ENCODE results near the gene TRIM65. TPM values are rescaled to one million over a fixed set of nuclear protein-coding genes. Genes with fewer than 3 reads are reported as not detected.

TRIM65 gene
- total and polyA plus RNA-seq, 2 of the 13 experiments (the other 11 are each of a cell fraction or from before 2014, with no cell fraction given): 10.3 to 22.4 TPM

DNA sequence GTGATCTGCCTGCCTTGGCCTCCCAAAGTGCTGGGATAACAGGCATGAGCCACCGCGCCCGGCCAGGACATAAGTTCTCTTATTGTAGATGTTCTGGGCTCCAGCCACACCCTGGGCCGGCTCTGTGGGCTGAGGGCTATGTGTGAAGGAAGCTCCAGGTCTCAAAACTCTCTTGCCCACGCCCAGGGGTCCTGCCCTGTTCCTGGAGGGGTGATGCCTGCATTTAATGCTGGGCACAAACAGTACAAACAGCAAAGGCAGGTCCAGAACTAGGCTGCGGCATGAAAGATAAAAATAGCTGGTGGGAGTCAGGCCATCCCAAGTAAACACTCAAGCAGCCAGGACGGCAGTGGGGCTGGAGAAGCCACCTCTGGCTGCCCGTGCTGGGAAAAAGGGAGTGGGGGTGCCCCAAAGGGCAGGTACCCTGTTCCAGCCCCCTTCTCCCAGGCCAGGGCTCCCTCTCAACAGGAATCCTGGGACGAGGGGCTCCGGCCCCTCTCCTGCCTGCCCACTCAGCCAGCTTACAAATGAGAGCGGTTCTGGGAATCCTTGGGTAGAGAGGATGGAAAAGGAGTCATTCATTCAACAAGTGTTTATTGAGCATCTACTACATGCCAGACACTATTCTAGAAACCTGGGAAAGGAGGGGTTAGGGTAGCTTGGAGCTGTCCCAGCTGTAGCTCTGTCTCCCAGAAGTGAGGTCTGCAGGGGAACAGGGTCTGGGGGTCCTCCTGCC, 23.0 kb downstream of the TRIM65 start (continued):
- TF ChIP-seq SSRP1 (CRISPR knock-in tag; IDR thresholded peaks at IDR 0.05): 0 out of 2 replicates have a peak, but pooled peaks have one; percentile 30
- TF ChIP-seq XRCC5 (optimal IDR thresholded peaks at IDR 0.05; ENCODE audit: low read length): no peak
- peak; percentile 14 for TF ChIP-seq HNRNPLL (IDR thresholded peaks at IDR 0.05; ENCODE audit: low read depth, low read length, poor library complexity, severe bottlenecking)
- no peak for TF ChIP-seq DR1 (CRISPR knock-in tag; IDR thresholded peaks at IDR 0.05)
- 0 out of 2 replicates have a peak, but pooled peaks have one; percentile 30 for TF ChIP-seq ZMYM3 (CRISPR knock-in tag; IDR thresholded peaks at IDR 0.05)

DNA sequence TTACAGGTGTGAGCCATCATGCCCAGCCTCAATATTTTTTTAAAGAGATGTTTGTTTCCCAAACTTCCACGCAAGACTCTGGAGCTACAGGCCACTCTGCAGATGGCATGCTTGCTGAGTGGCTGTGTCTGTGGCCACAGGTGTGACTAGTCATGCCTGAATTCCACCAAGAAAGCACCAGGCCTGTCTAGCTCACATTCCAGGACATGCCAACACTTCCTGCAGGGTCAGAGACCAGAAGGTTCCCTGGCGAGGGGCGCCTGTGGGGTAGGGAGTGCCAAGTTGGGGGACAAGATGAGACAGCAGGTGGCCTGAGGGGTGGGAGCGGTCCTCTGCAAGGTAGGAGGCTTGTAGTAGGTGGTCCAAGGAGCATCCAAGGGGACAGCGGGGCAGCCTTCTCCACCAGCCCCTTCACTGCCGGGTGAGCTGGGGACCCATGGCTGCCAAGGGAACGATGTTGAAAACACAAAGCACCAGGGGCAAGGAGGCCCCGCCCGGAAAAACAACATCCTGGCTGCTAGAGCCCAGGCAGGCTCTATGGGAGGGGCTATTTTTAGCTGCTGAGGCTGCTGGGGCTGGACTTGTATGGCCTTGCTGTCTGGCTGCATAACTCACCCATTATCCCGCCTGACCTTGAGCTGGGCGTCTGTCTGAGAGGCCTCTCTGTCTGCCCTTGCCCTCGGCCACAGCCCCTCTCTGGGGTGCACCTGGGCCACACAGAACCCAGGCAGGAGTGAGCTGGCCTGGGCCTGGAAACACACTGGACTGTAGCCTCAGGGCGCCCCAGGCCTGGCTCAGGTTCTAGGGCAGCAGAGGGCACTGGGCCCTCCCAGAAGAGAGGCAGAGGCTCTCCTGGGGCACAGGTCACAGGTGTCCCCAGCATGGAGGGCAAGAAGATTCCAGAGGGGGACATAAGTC, 24.1 kb downstream of the TRIM65 start:
- ChIA-PET CTCF (ENCODE audit: low intra/inter-chr PET ratio, low total read pairs) (no interaction called here), POLR2A (interaction anchor here (0.7 to 13.8 kb wide), 21 partner anchors 8 to 379 kb away, joined by 3 to 454 read pairs (median 8); partner anchors contain the start of genes ACOX1, GALK1, MRPL38 and TEN1)
- H3K27me3 ChIP-seq (ENCODE audit: control insufficient read depth in 1 of 2, insufficient read depth in 2 of 2, low read length in 2 of 2): no peaks in the 10 kb centered on the region
- WGBS (ENCODE audit: low lambda C conversion rate): 9% methylated on average over 5 of the region's 13 CpGs
- no peak overlapping the region for H2AFZ ChIP-seq (ENCODE audit: low read length)
- peak overlapping the region; percentile 88 for H3K4me2 ChIP-seq (ENCODE audit: low read depth, low read length)
- BruUV-seq (replicated peaks): no TSS peak
- peak overlapping the region; percentile 97 for H3K27ac ChIP-seq (ENCODE audit: extremely low read length, insufficient read depth, low read length)
- intact Hi-C loops (cut with micrococcal nuclease; ENCODE audit: unreplicated experiment): no loop called here
- H3K9me3 ChIP-seq (ENCODE audit: low read length): no peaks in the 10 kb centered on the region
- peak; percentile 64 for ATAC-seq
- peak overlapping the region; percentile 13 to 62 (median 36); a peak in 5 of 6 replicates for H3K4me3 ChIP-seq (replicated peaks in 1 of 3; ENCODE audit: insufficient read depth in 1 of 3, low read depth in 2 of 3, low read length in 3 of 3)
- H3K36me3 ChIP-seq (replicated peaks in 1 of 2; ENCODE audit: control insufficient read depth in 1 of 2, insufficient read depth in 2 of 2, low read length in 2 of 2): peaks cover 3 to 18% of the 10 kb centered on the region in 2 experiments; a peak in 4 of 5 replicates
- FAIRE-seq: peak; percentile 96
- no peaks in the 10 kb centered on the region; the same call in 1 of the 2 replicates for H4K20me1 ChIP-seq (ENCODE audit: insufficient read depth, low read length)
- peaks cover 88% of the 10 kb centered on the region for H3K4me1 ChIP-seq (ENCODE audit: insufficient read depth, low read length)
- peak overlapping the region; percentile 80 for H3K9ac ChIP-seq (ENCODE audit: insufficient read depth, low read depth, low read length)
- DNase-seq (ENCODE audit: low spot score): peak; percentile 99
- in situ Hi-C loops (cut with HindIII; ENCODE audit: extremely low pct_ligation_motif_present, low pct_unique_long_range_greater_than_20kb): no loop called here
- H3K79me2 ChIP-seq (ENCODE audit: insufficient read depth, low read length): peaks cover 28% of the 10 kb centered on the region
- TF ChIP-seq, protein P1, sequence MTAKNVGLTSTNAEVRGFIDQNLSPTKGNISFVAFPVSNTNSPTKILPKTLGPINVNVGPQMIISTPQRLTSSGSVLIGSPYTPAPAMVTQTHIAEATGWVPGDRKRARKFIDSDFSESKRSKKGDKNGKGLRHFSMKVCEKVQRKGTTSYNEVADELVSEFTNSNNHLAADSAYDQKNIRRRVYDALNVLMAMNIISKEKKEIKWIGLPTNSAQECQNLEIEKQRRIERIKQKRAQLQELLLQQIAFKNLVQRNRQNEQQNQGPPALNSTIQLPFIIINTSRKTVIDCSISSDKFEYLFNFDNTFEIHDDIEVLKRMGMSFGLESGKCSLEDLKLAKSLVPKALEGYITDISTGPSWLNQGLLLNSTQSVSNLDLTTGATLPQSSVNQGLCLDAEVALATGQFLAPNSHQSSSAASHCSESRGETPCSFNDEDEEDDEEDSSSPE (CRISPR knock-in tag; IDR thresholded peaks at IDR 0.05): peak; percentile 59
- TF ChIP-seq ZBTB42 (CRISPR knock-in tag; IDR thresholded peaks at IDR 0.05) (no peak), ZBTB7A (CRISPR knock-in tag; IDR thresholded peaks at IDR 0.05) (peak; percentile 84; the same call in 1 of the 2 replicates), ZSCAN25 (CRISPR knock-in tag; IDR thresholded peaks at IDR 0.05) (peak; percentile 83), ZKSCAN5 (CRISPR knock-in tag; IDR thresholded peaks at IDR 0.05) (peak; percentile 38; the same call in 1 of the 2 replicates), ZMYM3 (CRISPR knock-in tag; IDR thresholded peaks at IDR 0.05) (peak; percentile 82; the same call in 1 of the 2 replicates), CCAR2 (optimal IDR thresholded peaks at IDR 0.05; ENCODE audit: low read depth, low read length) (no peak), ISL2 (CRISPR knock-in tag; IDR thresholded peaks at IDR 0.05) (peak; percentile 92), ZNF136 (CRISPR knock-in tag; IDR thresholded peaks at IDR 0.05; ENCODE audit: low read depth) (0 out of 2 replicates have a peak, but pooled peaks have one; percentile 68), MXD4 (CRISPR knock-in tag; IDR thresholded peaks at IDR 0.05) (peak; percentile 87)
- TF ChIP-seq, protein P2, sequence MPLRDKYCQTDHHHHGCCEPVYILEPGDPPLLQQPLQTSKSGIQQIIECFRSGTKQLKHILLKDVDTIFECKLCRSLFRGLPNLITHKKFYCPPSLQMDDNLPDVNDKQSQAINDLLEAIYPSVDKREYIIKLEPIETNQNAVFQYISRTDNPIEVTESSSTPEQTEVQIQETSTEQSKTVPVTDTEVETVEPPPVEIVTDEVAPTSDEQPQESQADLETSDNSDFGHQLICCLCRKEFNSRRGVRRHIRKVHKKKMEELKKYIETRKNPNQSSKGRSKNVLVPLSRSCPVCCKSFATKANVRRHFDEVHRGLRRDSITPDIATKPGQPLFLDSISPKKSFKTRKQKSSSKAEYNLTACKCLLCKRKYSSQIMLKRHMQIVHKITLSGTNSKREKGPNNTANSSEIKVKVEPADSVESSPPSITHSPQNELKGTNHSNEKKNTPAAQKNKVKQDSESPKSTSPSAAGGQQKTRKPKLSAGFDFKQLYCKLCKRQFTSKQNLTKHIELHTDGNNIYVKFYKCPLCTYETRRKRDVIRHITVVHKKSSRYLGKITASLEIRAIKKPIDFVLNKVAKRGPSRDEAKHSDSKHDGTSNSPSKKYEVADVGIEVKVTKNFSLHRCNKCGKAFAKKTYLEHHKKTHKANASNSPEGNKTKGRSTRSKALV (CRISPR knock-in tag; IDR thresholded peaks at IDR 0.05): peak; percentile 77; the same call in 1 of the 2 replicates
- TF ChIP-seq, protein P3, sequence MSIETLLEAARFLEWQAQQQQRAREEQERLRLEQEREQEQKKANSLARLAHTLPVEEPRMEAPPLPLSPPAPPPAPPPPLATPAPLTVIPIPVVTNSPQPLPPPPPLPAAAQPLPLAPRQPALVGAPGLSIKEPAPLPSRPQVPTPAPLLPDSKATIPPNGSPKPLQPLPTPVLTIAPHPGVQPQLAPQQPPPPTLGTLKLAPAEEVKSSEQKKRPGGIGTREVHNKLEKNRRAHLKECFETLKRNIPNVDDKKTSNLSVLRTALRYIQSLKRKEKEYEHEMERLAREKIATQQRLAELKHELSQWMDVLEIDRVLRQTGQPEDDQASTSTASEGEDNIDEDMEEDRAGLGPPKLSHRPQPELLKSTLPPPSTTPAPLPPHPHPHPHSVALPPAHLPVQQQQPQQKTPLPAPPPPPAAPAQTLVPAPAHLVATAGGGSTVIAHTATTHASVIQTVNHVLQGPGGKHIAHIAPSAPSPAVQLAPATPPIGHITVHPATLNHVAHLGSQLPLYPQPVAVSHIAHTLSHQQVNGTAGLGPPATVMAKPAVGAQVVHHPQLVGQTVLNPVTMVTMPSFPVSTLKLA (IDR thresholded peaks at IDR 0.05): 0 out of 2 replicates have a peak, but pooled peaks have one; percentile 3

All from HepG2 (cell line).